Measurements from ENCODE around the gene DPEP1. TPM values are rescaled to one million over a fixed set of nuclear protein-coding genes. Genes with fewer than 3 reads are reported as not detected.
A peak's percentile ranks its signal among the peaks of the same experiment; 100 is the strongest.
"Not testable (repeated sequence)": the region's sequence is repeated elsewhere in the genome, so short reads cannot be mapped to it uniquely, and the experiment has no call there.

DPEP1 gene
- total RNA-seq, 2 donors from 2014 or later, result 0.16 TPM; not detected in 1

DNA sequence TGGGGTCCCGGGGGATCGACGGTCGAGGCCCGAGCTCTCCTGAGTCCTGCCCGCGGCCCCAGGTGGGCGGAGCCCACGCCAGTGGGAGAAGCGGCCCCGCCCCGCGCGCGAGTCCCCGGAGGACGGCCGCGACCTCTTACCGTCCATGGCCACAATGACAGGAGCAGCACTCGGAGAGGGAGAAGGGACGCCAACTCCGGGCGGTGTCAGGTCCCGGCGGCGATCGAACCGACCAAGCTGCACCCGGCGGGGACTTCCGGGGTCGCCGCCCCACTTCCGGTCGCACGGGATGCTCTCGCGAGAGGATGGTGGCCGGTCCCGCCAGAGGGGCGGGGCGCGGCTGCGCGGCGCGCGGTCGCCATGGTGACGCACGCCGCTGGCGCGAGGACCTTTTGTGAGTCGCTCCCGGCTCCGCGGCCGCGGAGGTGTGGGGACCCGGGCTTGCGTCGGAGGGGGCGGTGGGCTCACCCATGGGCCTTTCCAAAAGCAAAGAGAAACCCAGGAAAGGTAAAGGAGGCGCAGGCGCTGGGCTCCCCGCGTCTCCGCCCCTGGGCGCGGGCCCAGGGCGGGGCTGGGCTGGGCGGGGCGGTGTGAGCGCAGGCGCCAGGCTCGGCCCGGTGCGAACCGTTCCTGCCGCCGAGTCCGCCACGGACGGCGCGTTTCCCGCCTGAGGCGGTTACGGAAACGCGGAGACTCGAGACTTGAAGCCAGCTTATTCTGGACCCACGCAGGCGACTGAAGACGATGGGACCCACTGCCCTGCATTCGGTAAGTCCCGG is 44.2 kb downstream of the DPEP1 start, which contains the start of the genes CHMP1A and SPATA33:
TSS of gene CHMP1A (minus strand) at position 267 of the 779 bp plus-strand sequence. CDS start at position 147, 120 bp downstream.
TSS of gene SPATA33 (plus strand) at position 395 of the 779 bp plus-strand sequence. CDS start at position 471, 76 bp downstream.
- H3K27ac ChIP-seq, result peak within 1 kb of the TSS; percentile 86
- no peaks in the 10 kb centered on the region for H3K9me3 ChIP-seq
- no peaks in the 10 kb centered on the region for H3K27me3 ChIP-seq
- DNase-seq (ENCODE audit: low spot score), result peak; percentile 85
- H3K4me3 ChIP-seq, result peak within 1 kb of the TSS; percentile 84 to 99
- no peak for TF ChIP-seq CTCF (IDR thresholded peaks at IDR 0.05)
- peaks cover 0 to 24% of the 10 kb centered on the region in 2 donors for H3K4me1 ChIP-seq
- H3K36me3 ChIP-seq, result no peaks in the 10 kb centered on the region

DNA sequence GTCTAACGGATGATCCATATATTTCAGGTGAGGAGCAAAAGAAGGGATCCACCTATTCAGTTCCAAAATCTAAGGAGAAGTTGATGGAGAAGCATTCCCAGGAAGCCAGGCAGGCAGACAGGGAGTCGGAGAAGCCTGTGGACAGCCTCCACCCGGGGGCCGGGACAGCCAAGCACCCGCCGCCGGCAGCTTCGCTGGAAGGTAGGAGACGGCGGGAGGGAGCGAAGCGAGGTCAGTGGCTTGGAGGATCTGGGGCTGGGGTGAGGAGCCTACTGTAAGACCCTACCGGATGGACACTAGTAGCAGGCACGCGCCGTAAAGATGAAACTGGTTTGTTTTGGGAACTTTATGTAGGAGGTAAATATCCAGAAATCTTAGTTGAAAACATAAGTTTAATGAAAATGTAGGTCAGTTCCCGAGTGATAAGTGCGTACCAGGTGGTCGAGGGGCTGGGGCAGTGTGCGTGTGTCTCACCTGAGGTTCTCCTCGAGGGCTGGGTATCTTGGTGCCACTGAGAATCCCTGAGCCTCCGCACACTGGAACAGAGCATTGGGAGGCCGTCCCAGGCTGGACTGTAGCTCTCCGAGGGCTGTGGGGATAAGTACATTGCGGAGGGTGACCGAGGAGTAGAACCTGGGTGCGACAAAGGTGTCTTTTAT is 44.9 kb downstream of the DPEP1 start:
- Histone ChIP-seq H3K27me3 (no peaks in the 10 kb centered on the region), H3K36me3 (no peaks in the 10 kb centered on the region), H3K27ac (peak overlapping the region; percentile 86), H3K4me1 (peaks cover 0 to 24% of the 10 kb centered on the region in 2 donors), H3K4me3 (peak overlapping the region; percentile 84 to 99), H3K9me3 (no peaks in the 10 kb centered on the region)
- no peak for TF ChIP-seq CTCF (IDR thresholded peaks at IDR 0.05)
- no peak for DNase-seq (ENCODE audit: low spot score)

DNA sequence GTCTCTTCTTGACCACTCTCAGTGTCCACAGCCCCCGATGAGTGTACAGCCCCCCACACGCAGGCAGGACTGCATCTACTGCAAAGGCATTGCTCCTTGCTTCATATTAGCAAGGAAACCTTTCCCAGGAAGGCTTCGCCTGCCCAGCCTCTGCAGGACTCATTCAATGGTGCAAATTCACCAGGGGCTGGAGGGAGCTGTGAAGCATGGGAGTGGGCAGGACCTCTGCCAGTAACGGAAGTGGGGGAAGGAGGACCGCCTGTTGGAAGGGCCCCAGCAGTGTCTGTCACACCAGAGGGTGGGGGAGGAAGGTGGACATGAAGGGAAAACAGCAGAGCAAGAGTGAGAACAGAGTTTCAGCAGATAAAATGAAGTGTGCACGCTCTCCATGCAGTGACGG is 46.7 kb downstream of the DPEP1 start:
- Histone ChIP-seq H3K9me3 (no peaks in the 10 kb centered on the region), H3K4me3 (no peak overlapping the region), H3K27ac (no peak overlapping the region), H3K36me3 (no peaks in the 10 kb centered on the region), H3K4me1 (peaks cover 0 to 24% of the 10 kb centered on the region in 2 donors), H3K27me3 (no peaks in the 10 kb centered on the region)
- TF ChIP-seq CTCF (IDR thresholded peaks at IDR 0.05), result no peak
- DNase-seq (ENCODE audit: low spot score), result no peak

DNA sequence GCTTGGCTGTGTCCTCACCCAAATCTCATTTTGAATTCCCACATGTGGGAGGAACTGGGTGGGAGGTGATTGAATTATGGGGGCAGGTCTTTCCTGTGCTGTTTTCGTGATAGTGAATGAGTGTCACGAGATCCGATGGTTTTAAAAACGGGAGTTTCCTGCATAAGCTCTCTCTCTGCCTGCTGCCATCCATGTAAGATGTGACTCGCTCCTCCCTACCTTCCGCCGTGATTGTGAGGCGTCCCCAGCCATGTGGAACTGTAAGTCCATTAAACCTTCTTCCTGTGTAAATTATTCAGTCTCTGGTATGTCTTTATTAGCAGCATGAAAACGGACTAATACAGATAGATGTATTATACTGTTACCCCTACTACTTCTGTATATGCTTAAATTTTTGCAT is 47.8 kb downstream of the DPEP1 start:
- Histone ChIP-seq H3K27ac (no peak overlapping the region), H3K27me3 (no peaks in the 10 kb centered on the region), H3K4me3 (no peak overlapping the region), H3K36me3 (no peaks in the 10 kb centered on the region), H3K4me1 (peaks cover 0 to 22% of the 10 kb centered on the region in 2 donors), H3K9me3 (no peaks in the 10 kb centered on the region)
- DNase-seq (ENCODE audit: low spot score), result no peak
- TF ChIP-seq CTCF (IDR thresholded peaks at IDR 0.05), result no peak

DNA sequence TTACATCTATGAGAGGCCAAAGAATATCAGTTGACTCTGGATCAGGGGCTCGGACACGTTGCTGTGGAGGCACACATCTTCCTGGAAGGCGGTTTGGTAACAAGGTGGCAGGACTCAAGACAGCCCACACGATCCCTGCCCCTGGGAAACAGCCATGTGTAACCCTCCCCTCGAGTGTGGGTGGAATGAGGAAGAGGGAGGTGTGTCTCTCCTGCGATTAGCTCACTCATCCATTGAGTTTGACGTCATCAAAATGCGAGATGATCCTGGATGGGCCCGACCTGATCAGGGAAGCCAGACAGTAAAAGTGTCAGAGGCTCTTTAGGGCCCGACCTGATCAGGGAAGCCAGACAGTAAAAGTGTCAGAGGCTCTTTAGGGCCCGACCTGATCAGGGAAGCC is 50.8 kb downstream of the DPEP1 start:
- H3K27me3 ChIP-seq; H3K9me3 ChIP-seq; DNase-seq (ENCODE audit: low spot score); H3K4me3 ChIP-seq; H3K4me1 ChIP-seq; H3K36me3 ChIP-seq; H3K27ac ChIP-seq: not testable (repeated sequence)

DNA sequence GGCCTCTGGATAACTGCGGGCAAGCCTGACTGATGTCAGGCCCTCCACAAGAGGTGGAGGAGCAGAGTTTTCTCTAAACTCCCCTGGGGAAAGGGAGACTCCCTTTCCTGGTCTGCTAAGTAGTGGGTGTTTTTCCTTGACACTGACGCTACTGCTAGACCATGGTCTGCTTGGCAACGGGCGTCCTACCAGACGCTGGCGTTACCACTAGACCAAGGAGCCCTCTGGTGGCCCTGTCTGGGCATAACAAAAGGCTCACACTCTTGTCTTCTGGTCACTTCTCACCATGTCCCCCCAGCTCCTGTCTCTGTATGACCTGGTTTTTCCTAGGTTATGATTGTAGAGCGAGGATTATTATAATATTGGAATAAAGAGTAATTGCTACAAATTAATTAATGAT is 53.6 kb downstream of the DPEP1 start:
- not testable (repeated sequence) for H3K4me1 ChIP-seq; H3K9me3 ChIP-seq; H3K4me3 ChIP-seq; H3K36me3 ChIP-seq; DNase-seq (ENCODE audit: low spot score); H3K27me3 ChIP-seq; H3K27ac ChIP-seq
- peak in 1 of 2 donors; percentile 42 for TF ChIP-seq CTCF (IDR thresholded peaks at IDR 0.05)
